GM12874 (cell line): ENCODE data around the gene SYNDIG1L.

ENCODE experiments used
- TF ChIP-seq, protein P1 (sequence below): IDR thresholded peaks from 2 replicates; pipeline ENCODE4 v1.5.1; 2011; ENCODE audit warnings: low read depth, mild to moderate bottlenecking, control low read depth, low read length, moderate library complexity; ENCODE audit not compliant: insufficient read depth

SYNDIG1L gene

DNA sequence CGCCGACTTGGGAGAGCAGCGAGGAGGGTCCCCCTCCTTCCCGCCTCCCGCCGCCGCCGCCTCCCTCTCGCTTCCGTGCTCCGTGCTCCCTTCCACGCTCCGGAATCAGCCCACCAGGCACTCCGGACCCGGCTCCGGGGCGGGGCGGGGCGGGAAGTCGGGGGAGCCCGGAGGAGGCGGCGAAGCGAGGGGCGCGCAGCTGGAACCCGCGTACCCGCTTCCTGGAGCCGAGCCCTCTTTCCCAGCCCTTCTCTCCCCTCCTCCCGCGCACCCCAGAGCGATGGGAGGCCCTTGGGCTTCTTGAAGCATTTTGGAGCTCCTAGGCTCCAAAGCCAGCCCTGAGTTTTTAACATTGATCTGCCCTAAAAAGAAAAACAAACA is at the start of gene SYNDIG1L:
SYNDIG1L (minus strand) TSS at position 9 of the 381 bp plus-strand sequence. CDS start 16,466 bp downstream, outside the sequence.
- TF ChIP-seq, protein P1, sequence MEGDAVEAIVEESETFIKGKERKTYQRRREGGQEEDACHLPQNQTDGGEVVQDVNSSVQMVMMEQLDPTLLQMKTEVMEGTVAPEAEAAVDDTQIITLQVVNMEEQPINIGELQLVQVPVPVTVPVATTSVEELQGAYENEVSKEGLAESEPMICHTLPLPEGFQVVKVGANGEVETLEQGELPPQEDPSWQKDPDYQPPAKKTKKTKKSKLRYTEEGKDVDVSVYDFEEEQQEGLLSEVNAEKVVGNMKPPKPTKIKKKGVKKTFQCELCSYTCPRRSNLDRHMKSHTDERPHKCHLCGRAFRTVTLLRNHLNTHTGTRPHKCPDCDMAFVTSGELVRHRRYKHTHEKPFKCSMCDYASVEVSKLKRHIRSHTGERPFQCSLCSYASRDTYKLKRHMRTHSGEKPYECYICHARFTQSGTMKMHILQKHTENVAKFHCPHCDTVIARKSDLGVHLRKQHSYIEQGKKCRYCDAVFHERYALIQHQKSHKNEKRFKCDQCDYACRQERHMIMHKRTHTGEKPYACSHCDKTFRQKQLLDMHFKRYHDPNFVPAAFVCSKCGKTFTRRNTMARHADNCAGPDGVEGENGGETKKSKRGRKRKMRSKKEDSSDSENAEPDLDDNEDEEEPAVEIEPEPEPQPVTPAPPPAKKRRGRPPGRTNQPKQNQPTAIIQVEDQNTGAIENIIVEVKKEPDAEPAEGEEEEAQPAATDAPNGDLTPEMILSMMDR, result no peak

DNA sequence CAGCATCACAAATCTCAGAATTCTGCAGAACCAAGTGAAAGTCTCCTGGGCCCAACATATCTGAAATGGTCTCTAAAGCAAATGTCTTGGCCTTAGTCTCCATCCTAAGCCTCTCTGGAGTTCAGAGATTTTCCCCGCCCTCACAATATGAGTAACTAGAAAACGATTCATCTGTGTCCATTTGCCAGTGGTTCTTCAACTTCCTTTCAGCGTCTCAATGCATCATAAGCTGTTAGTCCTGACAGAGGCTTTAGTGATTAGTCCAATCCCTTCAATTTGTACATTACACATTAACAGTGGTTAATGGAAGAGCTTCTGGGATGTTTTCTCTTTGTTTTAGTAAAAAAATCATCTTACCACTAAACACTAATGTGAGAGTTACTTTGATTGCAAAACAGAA is 49.7 kb upstream of the SYNDIG1L start:
- TF ChIP-seq, protein P1, result no peak

DNA sequence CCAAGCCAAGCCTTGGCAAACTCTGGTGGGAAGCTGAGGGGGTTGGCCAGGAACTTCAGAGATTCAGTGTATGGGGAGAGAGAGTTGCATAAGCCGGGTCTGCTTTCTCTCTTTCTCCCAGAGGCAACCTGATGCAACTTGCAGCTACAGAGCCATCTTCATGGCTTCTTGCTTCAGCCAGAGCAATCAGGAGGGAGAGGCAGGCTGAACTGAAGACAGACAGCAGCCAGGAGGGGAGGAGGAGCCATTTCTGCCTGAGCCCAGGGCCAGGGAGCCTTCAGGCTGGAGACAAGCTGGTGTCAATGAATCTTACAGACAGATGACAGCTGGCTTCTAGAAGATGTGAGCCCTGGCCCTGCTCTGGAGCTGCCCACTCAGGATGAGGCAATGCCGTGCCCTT is 48.4 kb upstream of the SYNDIG1L start:
- TF ChIP-seq, protein P1, result no peak

DNA sequence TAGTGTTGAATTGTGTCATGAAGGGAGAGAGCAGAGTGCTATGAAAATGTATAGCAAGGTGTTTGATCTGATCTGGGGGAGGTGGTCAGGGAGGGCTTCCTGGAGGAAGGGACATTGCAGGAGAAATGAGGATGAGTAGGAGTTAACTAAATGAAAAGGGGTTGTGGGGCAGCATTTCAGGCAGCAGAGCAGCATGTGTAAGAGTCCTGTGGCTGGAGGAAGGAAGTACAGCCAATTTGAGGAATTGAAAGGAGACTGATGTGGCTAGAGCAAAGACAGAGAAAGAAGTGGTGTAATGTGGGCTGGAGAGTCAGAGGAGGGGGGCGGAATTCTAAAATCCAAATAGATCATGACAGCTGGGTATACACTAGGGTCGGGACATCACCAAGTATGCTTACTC is 46.6 kb upstream of the SYNDIG1L start:
- TF ChIP-seq, protein P1, result no peak

DNA sequence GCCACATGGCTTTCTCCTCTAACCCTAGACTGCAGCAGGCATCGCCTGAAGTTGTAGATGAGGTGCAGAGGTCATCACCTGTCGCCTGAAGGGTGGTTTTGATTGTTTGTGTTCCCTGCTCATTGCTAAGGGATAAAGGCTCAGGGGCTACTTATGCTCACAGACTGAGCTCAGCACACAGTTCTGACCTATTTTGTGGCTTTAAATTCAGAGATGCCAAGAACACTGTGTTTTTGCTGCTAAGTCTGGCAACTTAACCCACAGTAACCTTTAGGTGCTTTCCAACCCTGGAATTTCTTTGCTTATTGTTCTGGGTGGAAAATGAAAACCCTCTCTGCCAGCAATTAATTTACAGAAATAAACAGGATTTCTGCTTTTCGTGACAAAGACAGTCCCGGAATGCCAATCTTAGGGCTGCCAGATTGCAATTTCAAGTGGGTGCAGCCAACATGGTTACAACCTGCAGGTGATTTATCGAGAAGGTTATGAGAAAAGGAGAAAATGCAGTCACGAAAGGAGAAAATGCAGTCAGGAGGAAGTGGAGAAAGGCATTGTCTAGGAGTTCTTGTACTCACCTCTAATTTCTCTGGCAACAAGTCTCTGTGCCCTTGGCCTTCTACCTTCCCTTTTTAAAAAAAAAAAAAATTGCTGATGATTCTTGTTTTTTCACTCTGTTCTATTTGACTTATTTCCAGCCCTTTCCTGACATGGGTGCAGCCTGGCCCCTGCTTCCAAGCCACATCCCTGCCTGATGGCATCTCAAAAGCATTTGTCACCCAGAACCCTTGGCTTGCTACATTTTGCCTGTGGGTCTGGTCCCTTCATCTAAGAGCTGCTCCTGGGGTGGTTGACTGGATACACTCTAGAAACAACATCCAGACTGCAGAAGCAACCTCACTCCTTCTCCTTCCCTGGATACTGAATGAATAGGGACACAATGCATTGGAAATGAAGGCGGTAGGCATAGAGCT is 43.8 kb upstream of the SYNDIG1L start:
- TF ChIP-seq, protein P1, result no peak

DNA sequence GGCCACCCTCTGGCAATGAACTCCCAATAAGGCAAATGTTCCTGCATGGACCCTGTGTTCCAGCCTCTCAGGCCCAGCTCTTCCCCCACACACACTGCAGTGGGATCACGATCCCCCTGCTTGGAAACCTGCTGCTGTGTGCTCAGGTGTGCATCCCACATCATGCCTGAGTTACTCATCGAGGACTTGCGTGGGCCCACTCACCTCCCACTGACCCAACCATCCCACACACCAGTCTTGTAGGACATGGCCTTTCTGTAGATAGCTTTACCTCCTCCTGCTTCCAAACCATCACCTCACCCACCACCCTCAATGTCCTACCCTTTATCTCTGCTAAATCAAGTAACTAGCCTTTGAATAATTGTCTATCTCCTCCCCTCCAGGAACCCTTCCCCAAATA is 42.5 kb upstream of the SYNDIG1L start:
- TF ChIP-seq, protein P1, result no peak

DNA sequence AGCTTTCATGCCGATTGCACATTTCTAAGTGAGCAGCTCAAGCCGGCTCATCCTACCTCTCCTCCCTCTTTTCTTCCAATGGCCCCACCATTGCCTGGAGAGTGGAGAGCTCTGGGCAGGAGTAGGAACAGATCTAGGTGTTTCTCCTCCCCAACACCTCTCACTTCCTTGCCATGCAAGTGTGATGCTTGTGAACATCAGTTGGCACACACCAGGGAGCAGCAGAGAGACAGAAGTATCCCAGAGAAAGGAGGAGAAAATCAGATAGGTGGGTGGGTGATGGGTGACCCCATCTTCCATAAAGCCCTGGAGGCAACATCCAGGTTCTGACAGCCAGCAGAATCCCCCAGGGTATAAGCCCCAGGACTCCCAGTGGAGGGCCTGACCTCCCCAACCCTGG is 39.3 kb upstream of the SYNDIG1L start:
- TF ChIP-seq, protein P1, result no peak
